Measurements from ENCODE around the gene MARK3. TPM values are rescaled to one million over a fixed set of nuclear protein-coding genes. Genes with fewer than 3 reads are reported as not detected.

MARK3 gene
- total RNA-seq, 1 donor from 2014 or later = 84.2 TPM

- peaks cover 25% of the 10 kb centered on the region for H3K4me1 Mint-ChIP-seq (ENCODE audit: unreplicated experiment)
- DNase-seq (ENCODE audit: extremely low spot score, unreplicated experiment) = no peak
- H3K36me3 Mint-ChIP-seq (ENCODE audit: unreplicated experiment) = peaks cover 7% of the 10 kb centered on the region
- no peaks in the 10 kb centered on the region for H3K9me3 Mint-ChIP-seq (ENCODE audit: unreplicated experiment)
- H3K27ac Mint-ChIP-seq (ENCODE audit: unreplicated experiment) = no peak overlapping the region
- no peaks in the 10 kb centered on the region for H3K27me3 Mint-ChIP-seq (ENCODE audit: unreplicated experiment)
- no peak for TF ChIP-seq CTCF (IDR thresholded peaks at IDR 0.05)
- no peak overlapping the region for H3K4me3 Mint-ChIP-seq (ENCODE audit: unreplicated experiment)
Measured at GRCh38 chr14:103449634-103450161, 64.5 kb downstream of the MARK3 start.

GRCh38 chr14:103450416-103450815, 65.2 kb downstream of the MARK3 start:
- no peaks in the 10 kb centered on the region for H3K9me3 Mint-ChIP-seq (ENCODE audit: unreplicated experiment)
- TF ChIP-seq CTCF (IDR thresholded peaks at IDR 0.05) = no peak
- no peak for DNase-seq (ENCODE audit: extremely low spot score, unreplicated experiment)
- peaks cover 18% of the 10 kb centered on the region for H3K4me1 Mint-ChIP-seq (ENCODE audit: unreplicated experiment)
- H3K27ac Mint-ChIP-seq (ENCODE audit: unreplicated experiment) = no peak overlapping the region
- H3K4me3 Mint-ChIP-seq (ENCODE audit: unreplicated experiment) = no peak overlapping the region
- H3K27me3 Mint-ChIP-seq (ENCODE audit: unreplicated experiment) = no peaks in the 10 kb centered on the region
- peaks cover 7% of the 10 kb centered on the region for H3K36me3 Mint-ChIP-seq (ENCODE audit: unreplicated experiment)

DNA sequence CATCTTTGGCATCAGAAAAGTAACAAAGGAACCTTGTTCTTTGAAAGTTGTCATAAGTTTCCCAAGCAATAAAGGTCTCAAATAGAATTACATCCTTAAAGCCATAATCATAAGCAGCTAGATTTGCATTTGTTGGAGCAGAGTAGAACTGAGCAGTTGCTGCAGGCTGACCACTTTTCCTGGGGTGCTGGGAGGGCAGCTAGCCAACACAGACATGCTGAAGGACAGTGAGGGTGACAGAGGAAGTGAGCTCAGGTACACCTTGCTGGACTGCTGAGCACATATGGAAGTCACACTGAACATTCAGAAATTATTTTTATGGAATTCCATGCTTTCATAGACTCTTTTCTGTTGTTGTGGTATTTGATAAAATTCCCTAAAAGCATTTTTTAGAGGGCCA, 66.2 kb downstream of the MARK3 start:
- H3K4me3 Mint-ChIP-seq (ENCODE audit: unreplicated experiment) = no peak overlapping the region
- no peak for TF ChIP-seq CTCF (IDR thresholded peaks at IDR 0.05)
- H3K36me3 Mint-ChIP-seq (ENCODE audit: unreplicated experiment) = peaks cover 11% of the 10 kb centered on the region
- DNase-seq (ENCODE audit: extremely low spot score, unreplicated experiment) = no peak
- peaks cover 19% of the 10 kb centered on the region for H3K4me1 Mint-ChIP-seq (ENCODE audit: unreplicated experiment)
- no peak overlapping the region for H3K27ac Mint-ChIP-seq (ENCODE audit: unreplicated experiment)
- H3K9me3 Mint-ChIP-seq (ENCODE audit: unreplicated experiment) = no peaks in the 10 kb centered on the region
- H3K27me3 Mint-ChIP-seq (ENCODE audit: unreplicated experiment) = no peaks in the 10 kb centered on the region

- TF ChIP-seq CTCF (IDR thresholded peaks at IDR 0.05) = no peak
- H3K27me3 Mint-ChIP-seq (ENCODE audit: unreplicated experiment) = no peaks in the 10 kb centered on the region
- H3K9me3 Mint-ChIP-seq (ENCODE audit: unreplicated experiment) = no peaks in the 10 kb centered on the region
- H3K27ac Mint-ChIP-seq (ENCODE audit: unreplicated experiment) = no peak overlapping the region
- no peak overlapping the region for H3K4me3 Mint-ChIP-seq (ENCODE audit: unreplicated experiment)
- DNase-seq (ENCODE audit: extremely low spot score, unreplicated experiment) = no peak
- H3K36me3 Mint-ChIP-seq (ENCODE audit: unreplicated experiment) = peaks cover 12% of the 10 kb centered on the region
- H3K4me1 Mint-ChIP-seq (ENCODE audit: unreplicated experiment) = peaks cover 21% of the 10 kb centered on the region
Measured at GRCh38 chr14:103453791-103454190, 68.6 kb downstream of the MARK3 start.

GRCh38 chr14:103456167-103456835, 71.1 kb downstream of the MARK3 start:
- Mint-ChIP-seq H3K9me3 (ENCODE audit: unreplicated experiment) (no peaks in the 10 kb centered on the region), H3K4me3 (ENCODE audit: unreplicated experiment) (no peak overlapping the region), H3K27me3 (ENCODE audit: unreplicated experiment) (no peaks in the 10 kb centered on the region), H3K36me3 (ENCODE audit: unreplicated experiment) (peaks cover 18% of the 10 kb centered on the region), H3K27ac (ENCODE audit: unreplicated experiment) (peak overlapping the region; percentile 61), H3K4me1 (ENCODE audit: unreplicated experiment) (peaks cover 11% of the 10 kb centered on the region)
- DNase-seq (ENCODE audit: extremely low spot score, unreplicated experiment) = no peak
- no peak for TF ChIP-seq CTCF (IDR thresholded peaks at IDR 0.05)

Data from osteocyte (in vitro differentiated cells).